GM21381 (cell line): ENCODE measurements around the gene SPATA31C1.
"Not testable (repeated sequence)": the region's sequence is repeated elsewhere in the genome, so short reads cannot be mapped to it uniquely, and the experiment has no call there.

Experiments used
- ATAC-seq: cut with Tn5 transposase; IDR thresholded peaks from one replicate; pipeline ENCODE4 v1.9.1; 2021; ENCODE audit warnings: mild to moderate bottlenecking, moderate library complexity; ENCODE audit not compliant: unreplicated experiment

The SPATA31C1 gene

GRCh38 chr9:87886210-87886932 lies 31.4 kb upstream of the SPATA31C1 start:
- no peak for ATAC-seq

GRCh38 chr9:87886933-87887505 lies 30.7 kb upstream of the SPATA31C1 start:
- no peak for ATAC-seq

- ATAC-seq, result no peak
Observed at GRCh38 chr9:87887661-87888480, 29.9 kb upstream of the SPATA31C1 start.

GRCh38 chr9:87888501-87888900 lies 29.3 kb upstream of the SPATA31C1 start:
- ATAC-seq, result no peak

- ATAC-seq, result no peak
Observed at GRCh38 chr9:87889065-87889881, 28.5 kb upstream of the SPATA31C1 start.

GRCh38 chr9:87889882-87890252 lies 27.9 kb upstream of the SPATA31C1 start:
- no peak for ATAC-seq

- no peak for ATAC-seq
Observed at GRCh38 chr9:87890837-87891236, 26.9 kb upstream of the SPATA31C1 start.

GRCh38 chr9:87891754-87892153 lies 26.0 kb upstream of the SPATA31C1 start:
- no peak for ATAC-seq

GRCh38 chr9:87892956-87893355 lies 24.8 kb upstream of the SPATA31C1 start:
- no peak for ATAC-seq

- ATAC-seq, result no peak
Observed at GRCh38 chr9:87894998-87895625, 22.6 kb upstream of the SPATA31C1 start.

GRCh38 chr9:87896891-87897290 lies 20.9 kb upstream of the SPATA31C1 start:
- no peak for ATAC-seq

- no peak for ATAC-seq
Observed at GRCh38 chr9:87898151-87898550, 19.6 kb upstream of the SPATA31C1 start.

- not testable (repeated sequence) for ATAC-seq
Observed at GRCh38 chr9:87902371-87902770, 15.4 kb upstream of the SPATA31C1 start.

GRCh38 chr9:87909310-87910041 lies 8.3 kb upstream of the SPATA31C1 start:
- no peak for ATAC-seq

- ATAC-seq, result no peak
Observed at GRCh38 chr9:87910821-87911220, 6.9 kb upstream of the SPATA31C1 start.

GRCh38 chr9:87919013-87919412 lies 1.3 kb downstream of the SPATA31C1 start:
- ATAC-seq, result not testable (repeated sequence)

- ATAC-seq, result not testable (repeated sequence)
Observed at GRCh38 chr9:87921561-87921960, 3.8 kb downstream of the SPATA31C1 start.

- not testable (repeated sequence) for ATAC-seq
Observed at GRCh38 chr9:87923012-87923411, 5.2 kb downstream of the SPATA31C1 start.

- not testable (repeated sequence) for ATAC-seq
Observed at GRCh38 chr9:87924851-87925250, 7.1 kb downstream of the SPATA31C1 start.

- ATAC-seq, result not testable (repeated sequence)
Observed at GRCh38 chr9:87929152-87929551, 11.4 kb downstream of the SPATA31C1 start.
